Measurements from ENCODE around the gene ITGB1BP1.

ITGB1BP1 gene

DNA sequence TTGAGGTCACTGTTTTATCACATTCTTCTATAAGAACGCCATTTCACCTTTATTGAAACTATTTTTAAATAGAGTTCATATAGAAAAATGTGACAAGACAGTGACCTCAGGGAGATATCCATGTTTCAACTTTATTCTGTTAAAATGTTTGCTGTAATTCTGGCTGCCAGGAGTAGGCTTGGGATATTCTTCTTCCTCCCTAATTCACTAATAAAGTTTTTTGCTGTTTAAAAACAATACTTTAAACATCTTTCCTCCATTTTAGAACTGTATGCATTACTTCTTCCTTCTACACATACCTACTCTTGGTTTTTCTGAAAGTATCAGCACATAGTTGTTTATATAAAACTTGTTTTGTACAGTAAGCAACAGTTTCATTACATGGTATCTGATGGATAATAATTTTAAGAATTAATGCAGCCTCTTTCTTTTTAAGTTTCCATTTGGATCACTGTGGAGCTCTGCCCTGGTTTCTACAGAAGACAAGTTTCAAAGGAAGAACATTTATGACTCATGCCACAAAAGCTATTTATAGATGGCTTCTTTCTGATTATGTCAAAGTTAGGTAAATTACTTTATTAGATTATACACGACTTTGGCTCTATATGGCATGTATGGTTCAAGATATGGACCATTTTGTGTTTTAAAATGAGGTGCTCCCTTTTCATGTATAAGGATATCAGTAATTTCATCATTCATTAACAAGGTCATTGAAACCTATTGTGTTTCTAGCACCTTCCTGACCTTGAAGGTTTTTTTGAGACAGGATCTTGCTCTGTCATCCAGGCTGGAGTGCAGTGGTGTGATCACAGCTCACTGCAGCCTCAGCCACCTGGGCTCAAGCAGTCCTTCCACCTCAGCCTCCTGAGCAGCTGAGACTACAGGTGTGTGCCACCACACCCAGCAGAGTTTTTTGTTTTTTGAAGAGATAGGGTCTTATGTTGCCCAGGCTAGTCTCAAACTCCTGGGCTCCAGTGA, 7.3 kb upstream of the ITGB1BP1 start:
- peaks cover 20% of the 10 kb centered on the region for H3K4me1 ChIP-seq (ENCODE audit: low read length)
- no peak for DNase-seq
- TF ChIP-seq, protein P1, sequence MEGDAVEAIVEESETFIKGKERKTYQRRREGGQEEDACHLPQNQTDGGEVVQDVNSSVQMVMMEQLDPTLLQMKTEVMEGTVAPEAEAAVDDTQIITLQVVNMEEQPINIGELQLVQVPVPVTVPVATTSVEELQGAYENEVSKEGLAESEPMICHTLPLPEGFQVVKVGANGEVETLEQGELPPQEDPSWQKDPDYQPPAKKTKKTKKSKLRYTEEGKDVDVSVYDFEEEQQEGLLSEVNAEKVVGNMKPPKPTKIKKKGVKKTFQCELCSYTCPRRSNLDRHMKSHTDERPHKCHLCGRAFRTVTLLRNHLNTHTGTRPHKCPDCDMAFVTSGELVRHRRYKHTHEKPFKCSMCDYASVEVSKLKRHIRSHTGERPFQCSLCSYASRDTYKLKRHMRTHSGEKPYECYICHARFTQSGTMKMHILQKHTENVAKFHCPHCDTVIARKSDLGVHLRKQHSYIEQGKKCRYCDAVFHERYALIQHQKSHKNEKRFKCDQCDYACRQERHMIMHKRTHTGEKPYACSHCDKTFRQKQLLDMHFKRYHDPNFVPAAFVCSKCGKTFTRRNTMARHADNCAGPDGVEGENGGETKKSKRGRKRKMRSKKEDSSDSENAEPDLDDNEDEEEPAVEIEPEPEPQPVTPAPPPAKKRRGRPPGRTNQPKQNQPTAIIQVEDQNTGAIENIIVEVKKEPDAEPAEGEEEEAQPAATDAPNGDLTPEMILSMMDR (IDR thresholded peaks at IDR 0.05; ENCODE audit: low read length) = no peak
- TF ChIP-seq EZH2phosphoT487 (IDR thresholded peaks at IDR 0.05; ENCODE audit: low read length) (no peak), EZH2 (optimal IDR thresholded peaks at IDR 0.05; ENCODE audit: low read depth, low read length) (no peak)
- no peaks in the 10 kb centered on the region for H3K9me2 ChIP-seq (replicated peaks; ENCODE audit: insufficient read depth, low read length)
- no peak overlapping the region for H3K9ac ChIP-seq (ENCODE audit: low read length)
- H2AFZ ChIP-seq (ENCODE audit: low read length) = no peak overlapping the region
- no peaks in the 10 kb centered on the region; the same call in 1 of the 2 replicates for H3K36me3 ChIP-seq (replicated peaks; ENCODE audit: insufficient read depth, low read length)
- peak overlapping the region; percentile 29 for H3K4me2 ChIP-seq (ENCODE audit: low read depth, low read length)
- no peak overlapping the region for H3K4me3 ChIP-seq (ENCODE audit: low read length)
- no peaks in the 10 kb centered on the region for H4K20me1 ChIP-seq (ENCODE audit: insufficient read depth, low read length)
- no peaks in the 10 kb centered on the region for H3K27me3 ChIP-seq (replicated peaks; ENCODE audit: insufficient read depth, low read length)
- peaks cover 16% of the 10 kb centered on the region for H3F3A ChIP-seq (ENCODE audit: insufficient read depth, low read length)
- H3K27ac ChIP-seq (ENCODE audit: low read length) = peak overlapping the region; percentile 48; the same call in 1 of the 2 replicates
- H3K9me3 ChIP-seq (replicated peaks; ENCODE audit: insufficient read depth, low read length) = no peaks in the 10 kb centered on the region
- peaks cover 12% of the 10 kb centered on the region; the same call in 1 of the 2 replicates for H3K79me2 ChIP-seq (ENCODE audit: low read length)

DNA sequence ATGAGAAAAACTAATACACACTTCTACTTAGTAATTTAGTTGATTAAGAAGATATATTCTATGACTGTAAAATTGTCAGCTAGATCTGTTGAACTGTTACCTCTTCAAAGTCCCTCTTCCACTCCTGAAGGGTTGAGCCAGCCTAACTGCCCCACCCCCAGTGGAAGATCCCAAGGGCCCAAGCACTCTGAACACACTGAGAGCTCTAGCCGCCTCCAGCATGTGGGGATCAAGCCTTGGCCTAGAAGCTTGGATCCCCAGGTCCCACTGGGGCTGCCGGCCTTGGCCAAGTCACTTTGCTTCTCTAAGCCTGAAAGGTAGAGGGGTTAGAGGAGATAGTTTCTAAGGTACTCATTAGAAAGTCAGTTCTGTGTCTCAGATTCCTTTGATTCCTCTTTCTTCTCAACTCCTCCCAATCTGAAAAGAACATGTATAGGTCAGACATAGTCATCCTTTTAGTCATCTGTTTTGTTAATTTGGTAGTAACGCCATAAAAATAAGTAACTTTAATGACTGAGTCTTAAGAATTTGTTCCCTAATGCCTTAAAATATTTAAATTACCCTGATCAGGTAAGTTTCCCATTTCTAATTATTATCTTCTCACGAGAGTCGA, 5.7 kb upstream of the ITGB1BP1 start:
- Histone ChIP-seq H3K27ac (ENCODE audit: low read length) (no peak overlapping the region), H3K4me2 (ENCODE audit: low read depth, low read length) (no peak overlapping the region), H2AFZ (ENCODE audit: low read length) (no peak overlapping the region), H3K9ac (ENCODE audit: low read length) (no peak overlapping the region), H4K20me1 (ENCODE audit: insufficient read depth, low read length) (no peaks in the 10 kb centered on the region), H3K4me1 (ENCODE audit: low read length) (peaks cover 30% of the 10 kb centered on the region), H3K79me2 (ENCODE audit: low read length) (peaks cover 28% of the 10 kb centered on the region), H3K9me3 (replicated peaks; ENCODE audit: insufficient read depth, low read length) (no peaks in the 10 kb centered on the region), H3F3A (ENCODE audit: insufficient read depth, low read length) (peaks cover 16% of the 10 kb centered on the region), H3K36me3 (replicated peaks; ENCODE audit: insufficient read depth, low read length) (no peaks in the 10 kb centered on the region; the same call in 1 of the 2 replicates), H3K9me2 (replicated peaks; ENCODE audit: insufficient read depth, low read length) (no peaks in the 10 kb centered on the region), H3K27me3 (replicated peaks; ENCODE audit: insufficient read depth, low read length) (no peaks in the 10 kb centered on the region), H3K4me3 (ENCODE audit: low read length) (no peak overlapping the region)
- no peak for DNase-seq
- no peak for TF ChIP-seq EZH2 (optimal IDR thresholded peaks at IDR 0.05; ENCODE audit: low read depth, low read length)
- TF ChIP-seq, protein P1 (IDR thresholded peaks at IDR 0.05; ENCODE audit: low read length) = no peak
- no peak for TF ChIP-seq EZH2phosphoT487 (IDR thresholded peaks at IDR 0.05; ENCODE audit: low read length)

DNA sequence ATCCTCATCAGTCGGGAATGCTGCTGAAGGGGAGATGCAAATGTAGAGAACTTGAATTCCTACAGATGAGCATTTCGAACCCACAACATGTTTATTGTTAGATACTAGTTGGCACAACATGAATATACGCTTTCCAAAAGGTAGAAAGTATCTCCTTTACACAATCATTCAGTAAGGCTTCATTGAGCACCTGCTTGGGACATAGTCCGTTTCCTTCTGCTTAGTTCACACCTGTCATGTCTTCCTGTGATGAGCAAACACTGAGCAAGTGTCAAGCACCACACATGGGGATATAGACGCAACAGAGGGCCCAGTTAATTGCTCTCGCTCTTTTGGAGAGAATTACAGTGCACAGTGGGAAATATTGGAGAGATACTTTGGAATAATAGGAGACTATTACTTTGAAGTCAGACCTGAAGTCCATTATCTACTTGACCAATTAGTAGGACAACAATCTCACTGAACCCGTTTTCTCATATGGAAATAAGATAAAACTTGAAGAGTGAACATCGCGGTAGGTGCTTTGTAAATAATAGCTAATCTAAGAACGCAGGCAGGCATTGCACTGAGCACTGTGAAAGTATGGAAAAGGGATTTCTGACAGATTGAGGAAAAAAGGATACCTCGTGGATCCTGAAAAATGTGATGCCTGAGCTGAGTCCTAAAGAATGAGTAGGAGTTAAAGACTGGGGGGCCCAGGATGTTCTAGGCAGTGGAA, 1.3 kb upstream of the ITGB1BP1 start:
- Histone ChIP-seq H3K36me3 (replicated peaks; ENCODE audit: insufficient read depth, low read length) (no peaks in the 10 kb centered on the region), H3F3A (ENCODE audit: insufficient read depth, low read length) (peaks cover 10% of the 10 kb centered on the region), H3K9ac (ENCODE audit: low read length) (peak overlapping the region; percentile 93), H3K9me3 (replicated peaks; ENCODE audit: insufficient read depth, low read length) (no peaks in the 10 kb centered on the region), H4K20me1 (ENCODE audit: insufficient read depth, low read length) (no peaks in the 10 kb centered on the region), H3K27ac (ENCODE audit: low read length) (peak overlapping the region; percentile 80; the same call in 1 of the 2 replicates), H3K4me2 (ENCODE audit: low read depth, low read length) (peak overlapping the region; percentile 58), H3K9me2 (replicated peaks; ENCODE audit: insufficient read depth, low read length) (no peaks in the 10 kb centered on the region), H3K79me2 (ENCODE audit: low read length) (peaks cover 60% of the 10 kb centered on the region), H3K4me1 (ENCODE audit: low read length) (peaks cover 31% of the 10 kb centered on the region), H3K4me3 (ENCODE audit: low read length) (peak overlapping the region; percentile 94), H3K27me3 (replicated peaks; ENCODE audit: insufficient read depth, low read length) (no peaks in the 10 kb centered on the region), H2AFZ (ENCODE audit: low read length) (peak overlapping the region; percentile 89; the same call in 1 of the 2 replicates)
- no peak for DNase-seq
- TF ChIP-seq EZH2 (optimal IDR thresholded peaks at IDR 0.05; ENCODE audit: low read depth, low read length) = no peak
- TF ChIP-seq, protein P1 (IDR thresholded peaks at IDR 0.05; ENCODE audit: low read length) = no peak
- no peak for TF ChIP-seq EZH2phosphoT487 (IDR thresholded peaks at IDR 0.05; ENCODE audit: low read length)

Measured in MM.1S (cell line).